Panc1 (cell line): ENCODE data around the gene ATXN7L2. TPM values are rescaled to one million over a fixed set of nuclear protein-coding genes. Genes with fewer than 3 reads are reported as not detected.
"Not testable (repeated sequence)": the region's sequence is repeated elsewhere in the genome, so short reads cannot be mapped to it uniquely, and the experiment has no call there.

Source experiments
- ATAC-seq: fragments of 200-7000 bp; cut with Tn5 transposase; 2 replicates; pipeline ENCODE4 v1.9.1; 2020; ENCODE audit warnings: mild to moderate bottlenecking, moderate library complexity
- BruUV-seq: library from RNA; stranded (reverse); fragments of 400-500 nt; replicated peaks from 2 replicates; lab custom pipeline; 2021; lab: Mats Ljungman, UMichigan
- CTCF ChIA-PET: fragments of 300-600 bp; sonication (Branson Sonifier 250); formaldehyde crosslinking; loops from one replicate; lab custom pipeline; 2022; ENCODE audit warnings: antibody characterized with exemption; lab: Charles Lee
- POLR2A ChIA-PET: fragments of 300-600 bp; sonication (Branson Sonifier 250); formaldehyde crosslinking; loops from one replicate; lab custom pipeline; 2022; ENCODE audit warnings: antibody characterized with exemption; lab: Charles Lee
- DNase-seq: peaks from one replicate; pipeline ENCODE4 v3.0.0-alpha.2; 2010; ENCODE audit warnings: low read depth, low spot score
- H3K27ac ChIP-seq: 2 replicates; pipeline ENCODE4 v1.5.1; 2011; ENCODE audit warnings: mild to moderate bottlenecking, low read length, inconsistent platforms
- H3K27me3 ChIP-seq: fragments of 200-500 bp; sonication (Bioruptor generic); 2 replicates; pipeline ENCODE4 v1.6.0; 2014; ENCODE audit warnings: low read length, inconsistent platforms; ENCODE audit not compliant: control insufficient read depth, insufficient read depth
- H3K36me3 ChIP-seq: fragments of 200-500 bp; sonication (Bioruptor generic); 2 replicates; pipeline ENCODE4 v1.5.1; 2014; ENCODE audit warnings: inconsistent platforms, mild to moderate bottlenecking, low read length, moderate library complexity; ENCODE audit not compliant: control insufficient read depth, insufficient read depth
- H3K4me1 ChIP-seq: 2 replicates; pipeline ENCODE4 v1.5.1; 2011; ENCODE audit warnings: inconsistent platforms, mild to moderate bottlenecking, low read length, moderate library complexity; ENCODE audit not compliant: control insufficient read depth, insufficient read depth
- H3K4me3 ChIP-seq, 2 experiments: 2 replicates each; pipeline ENCODE4 v1.5.1; 2011 to 2012; ENCODE audit warnings: low read depth in 2 of 2, low read length in 2 of 2, mild to moderate bottlenecking in 2 of 2, inconsistent platforms in 1 of 2, moderate library complexity in 1 of 2
- H3K9me3 ChIP-seq: fragments of 200-500 bp; sonication (Bioruptor generic); 2 replicates; pipeline ENCODE4 v1.5.1; 2014; ENCODE audit warnings: low read depth, mild to moderate bottlenecking, inconsistent platforms, low read length, moderate library complexity; ENCODE audit not compliant: control insufficient read depth, insufficient read depth
- CTCF ChIP-seq: fragments of 450-650 bp; IDR thresholded peaks from 2 replicates; pipeline ENCODE4 v1.5.1; 2017; ENCODE audit warnings: mild to moderate bottlenecking
- POLR2AphosphoS5 ChIP-seq: IDR thresholded peaks from 2 replicates; pipeline ENCODE4 v1.6.1; 2012; ENCODE audit warnings: mild to moderate bottlenecking, low read depth, low read length, moderate library complexity
- REST ChIP-seq, 2 experiments: IDR thresholded peaks; 2 replicates each; pipeline ENCODE4 v1.6.1; 2011 to 2012; ENCODE audit warnings: low read depth in 2 of 2, control low read depth in 1 of 2, low read length in 1 of 2, mild to moderate bottlenecking in 1 of 2, moderate library complexity in 1 of 2; ENCODE audit not compliant: insufficient read depth in 1 of 2
- SIN3A ChIP-seq: IDR thresholded peaks from 2 replicates; pipeline ENCODE4 v1.6.1; 2012; ENCODE audit warnings: low read depth, mild to moderate bottlenecking, low read length, moderate library complexity, borderline replicate concordance; ENCODE audit not compliant: insufficient read depth
- TCF7L2 ChIP-seq: IDR thresholded peaks from 2 replicates; pipeline ENCODE4 v1.6.1; 2011; ENCODE audit warnings: mild to moderate bottlenecking, low read depth, low read length, inconsistent platforms
- in situ Hi-C: cut with HindIII; loops from 2 replicates; pipeline ENCODE4 v1.10.0; 2016; ENCODE audit warnings: low sequenced_read_pairs, low pct_unique_long_range_greater_than_20kb
- intact Hi-C: fragments of 100-400 bp; cut with micrococcal nuclease; formaldehyde crosslinking; loops from one replicate; pipeline ENCODE4 v1.10.0; 2022; ENCODE audit not compliant: unreplicated experiment
- total RNA-seq: library from RNA; stranded (reverse); gene quantifications from one replicate; pipeline ENCODE4 v1.2.1, GENCODE V29; 2021; ENCODE audit not compliant: unreplicated experiment

Gene ATXN7L2
- total RNA-seq, 1 experiment from 2014 or later: 4.9 TPM

- no peak overlapping the region for H3K4me3 ChIP-seq
- no peaks in the 10 kb centered on the region for H3K36me3 ChIP-seq
- H3K27me3 ChIP-seq: peaks cover 5% of the 10 kb centered on the region
- no peaks in the 10 kb centered on the region for H3K4me1 ChIP-seq
- BruUV-seq: no TSS peak
- DNase-seq (no peak), ATAC-seq (no peak)
- TF ChIP-seq TCF7L2 (no peak), REST (IDR thresholded peaks at IDR 0.05; ENCODE audit: insufficient read depth in 1 of 2, low read depth in 2 of 2, low read length in 1 of 2) (no peak), SIN3A (no peak), CTCF (no peak), POLR2AphosphoS5 (no peak)
- ChIA-PET CTCF (interaction anchor here (0.7 kb wide), 1 partner anchor 60 kb away, joined by 13 read pairs; no protein-coding TSS in a partner anchor), POLR2A (interaction anchor here (0.5 to 0.6 kb wide), 2 partner anchors 27 to 370 kb away, joined by 3 read pairs; no protein-coding TSS in a partner anchor)
- in situ Hi-C loops (no loop called here), intact Hi-C loops (no loop called here)
- no peaks in the 10 kb centered on the region for H3K9me3 ChIP-seq
- H3K27ac ChIP-seq: no peak overlapping the region
Measured at GRCh38 chr1:109470245-109470644, 13.5 kb upstream of the ATXN7L2 start.

- ChIA-PET POLR2A (no interaction called here), CTCF (no interaction called here)
- H3K36me3 ChIP-seq: no peaks in the 10 kb centered on the region
- H3K9me3 ChIP-seq: no peaks in the 10 kb centered on the region
- H3K27ac ChIP-seq: no peak overlapping the region
- intact Hi-C loops (no loop called here), in situ Hi-C loops (no loop called here)
- TF ChIP-seq POLR2AphosphoS5 (no peak), TCF7L2 (no peak), SIN3A (no peak), CTCF (no peak), REST (IDR thresholded peaks at IDR 0.05; ENCODE audit: insufficient read depth in 1 of 2, low read depth in 2 of 2, low read length in 1 of 2) (no peak)
- peaks cover 4% of the 10 kb centered on the region; the same call in 1 of the 2 replicates for H3K27me3 ChIP-seq
- no peaks in the 10 kb centered on the region for H3K4me1 ChIP-seq
- no TSS peak for BruUV-seq
- ATAC-seq (no peak), DNase-seq (no peak)
- H3K4me3 ChIP-seq: no peak overlapping the region
Measured at GRCh38 chr1:109472779-109473178, 10.9 kb upstream of the ATXN7L2 start.

- in situ Hi-C loops, intact Hi-C loops, H3K27me3 ChIP-seq, BruUV-seq, H3K36me3 ChIP-seq, ATAC-seq, H3K4me3 ChIP-seq, H3K27ac ChIP-seq, DNase-seq, H3K4me1 ChIP-seq, H3K9me3 ChIP-seq: not testable (repeated sequence)
- ChIA-PET CTCF (interaction anchor here (0.7 kb wide), 1 partner anchor 913 kb away, joined by 4 read pairs; no protein-coding TSS in a partner anchor), POLR2A (interaction anchor here (0.7 kb wide), 1 partner anchor 90 kb away, joined by 8 read pairs; no protein-coding TSS in a partner anchor)
Measured at GRCh38 chr1:109473284-109474057, 10.2 kb upstream of the ATXN7L2 start.
